Adipocyte (in vitro differentiated cells): ENCODE measurements around the gene FLNC.
A peak's percentile ranks its signal among the peaks of the same experiment; 100 is the strongest.

Experiments used
- DNase-seq: peaks from one replicate; pipeline ENCODE4 v3.0.0-alpha.2; 2015; ENCODE audit warnings: low read depth
- H3K27me3 ChIP-seq: replicated peaks from 2 replicates; pipeline ENCODE4 v1.7.0; 2013; ENCODE audit warnings: mild to moderate bottlenecking, low read length, moderate library complexity; ENCODE audit not compliant: control insufficient read depth, insufficient read depth
- H3K36me3 ChIP-seq: 2 replicates; pipeline ENCODE4 v1.7.0; 2013; ENCODE audit warnings: low read length, mild to moderate bottlenecking, moderate library complexity; ENCODE audit not compliant: control insufficient read depth, insufficient read depth, severe bottlenecking
- H3K4me1 ChIP-seq: 2 replicates; pipeline ENCODE4 v1.7.0; 2013; ENCODE audit warnings: mild to moderate bottlenecking, low read length, moderate library complexity; ENCODE audit not compliant: control insufficient read depth, insufficient read depth
- H3K4me3 ChIP-seq: 2 replicates; pipeline ENCODE4 v1.7.0; 2013; ENCODE audit warnings: mild to moderate bottlenecking, low read length, moderate library complexity
- H3K9ac ChIP-seq: 2 replicates; pipeline ENCODE4 v1.7.0; 2013; ENCODE audit warnings: mild to moderate bottlenecking, low read length, moderate library complexity
- H3K9me3 ChIP-seq: 2 replicates; pipeline ENCODE4 v1.7.0; 2013; ENCODE audit warnings: mild to moderate bottlenecking, low read length, moderate library complexity; ENCODE audit not compliant: control insufficient read depth

The FLNC gene

DNA sequence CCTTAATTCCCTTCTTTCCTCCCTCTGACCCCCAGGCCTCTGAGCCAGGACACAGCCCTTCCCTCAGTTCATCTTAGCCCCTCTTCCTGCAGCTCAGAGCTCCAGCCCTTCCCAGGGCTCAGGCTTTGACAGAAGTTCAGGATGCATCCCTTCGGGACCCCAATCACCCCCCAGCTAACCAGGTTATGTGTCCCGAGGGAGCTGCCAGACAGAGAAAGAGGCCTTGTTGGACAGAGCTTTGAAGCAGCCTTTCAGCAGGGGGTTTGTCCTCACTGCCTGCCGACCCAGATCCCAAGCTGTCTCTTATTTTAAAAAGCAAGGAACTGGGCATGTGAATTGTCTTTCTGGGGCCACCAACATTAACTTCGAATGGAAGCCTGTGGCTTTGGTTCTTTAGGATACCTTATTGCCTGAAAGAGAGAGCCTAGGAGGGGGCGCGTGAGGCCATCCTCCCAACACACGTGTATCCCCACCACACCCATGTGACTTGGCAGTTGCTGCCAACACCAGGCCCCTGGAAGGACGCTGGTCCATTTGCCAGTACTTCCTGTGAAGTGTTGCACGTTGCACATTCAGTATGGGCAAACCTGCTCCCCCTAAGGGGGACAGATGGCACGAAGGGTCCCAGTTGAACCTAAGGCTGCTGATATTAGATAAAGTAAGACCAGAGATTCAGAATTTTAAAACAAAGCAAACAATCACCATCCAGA, 37.6 kb upstream of the FLNC start:
- H3K27me3 ChIP-seq: no peaks in the 10 kb centered on the region
- peak overlapping the region; percentile 60 for H3K9ac ChIP-seq
- H3K4me3 ChIP-seq: peak overlapping the region; percentile 88
- H3K4me1 ChIP-seq: peaks cover 11% of the 10 kb centered on the region
- DNase-seq: no peak
- no peaks in the 10 kb centered on the region for H3K9me3 ChIP-seq
- no peaks in the 10 kb centered on the region for H3K36me3 ChIP-seq

DNA sequence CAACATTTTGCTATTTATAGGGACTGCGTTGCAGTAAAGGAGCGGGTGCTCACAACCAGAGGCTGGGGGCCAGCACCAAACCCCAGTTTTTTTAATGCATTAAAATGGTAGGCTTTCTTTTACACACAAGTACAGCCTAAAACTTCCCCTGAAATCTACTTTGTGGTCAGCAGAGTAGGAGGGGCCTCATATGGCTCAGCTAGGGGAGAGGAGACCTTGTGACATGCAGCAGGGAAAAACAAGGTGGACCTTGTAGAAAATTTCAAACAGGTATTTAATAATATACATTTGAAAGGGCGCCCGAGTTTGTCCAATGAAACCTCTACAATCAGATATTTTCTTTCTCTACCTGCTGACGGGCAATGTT, 37.0 kb upstream of the FLNC start:
- Histone ChIP-seq H3K36me3 (no peaks in the 10 kb centered on the region), H3K4me3 (no peak overlapping the region), H3K9me3 (no peaks in the 10 kb centered on the region), H3K4me1 (peaks cover 11% of the 10 kb centered on the region), H3K27me3 (no peaks in the 10 kb centered on the region), H3K9ac (no peak overlapping the region)
- no peak for DNase-seq

DNA sequence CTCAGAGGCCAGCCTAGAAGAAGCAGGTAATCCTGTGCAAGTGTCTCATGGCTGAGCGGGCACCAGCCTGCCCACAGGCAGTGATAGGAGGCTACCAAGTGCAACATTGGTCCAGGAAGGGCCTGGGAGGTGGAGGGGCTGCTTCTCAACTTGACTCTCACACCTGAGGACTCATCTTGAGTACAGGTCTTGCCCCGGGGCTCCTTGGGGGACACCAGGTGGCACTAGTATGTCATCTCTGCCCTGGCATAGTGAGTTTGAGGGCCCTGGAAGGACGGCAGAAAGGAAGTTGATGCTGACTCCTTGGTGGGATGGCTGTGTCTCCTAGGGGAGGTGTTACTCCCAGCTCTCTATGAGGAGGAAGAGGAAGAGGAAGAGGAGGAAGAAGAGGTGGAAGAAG, 36.2 kb upstream of the FLNC start:
- Histone ChIP-seq H3K36me3 (no peaks in the 10 kb centered on the region), H3K4me1 (peaks cover 11% of the 10 kb centered on the region), H3K9ac (no peak overlapping the region), H3K27me3 (no peaks in the 10 kb centered on the region), H3K4me3 (no peak overlapping the region), H3K9me3 (no peaks in the 10 kb centered on the region)
- no peak for DNase-seq

DNA sequence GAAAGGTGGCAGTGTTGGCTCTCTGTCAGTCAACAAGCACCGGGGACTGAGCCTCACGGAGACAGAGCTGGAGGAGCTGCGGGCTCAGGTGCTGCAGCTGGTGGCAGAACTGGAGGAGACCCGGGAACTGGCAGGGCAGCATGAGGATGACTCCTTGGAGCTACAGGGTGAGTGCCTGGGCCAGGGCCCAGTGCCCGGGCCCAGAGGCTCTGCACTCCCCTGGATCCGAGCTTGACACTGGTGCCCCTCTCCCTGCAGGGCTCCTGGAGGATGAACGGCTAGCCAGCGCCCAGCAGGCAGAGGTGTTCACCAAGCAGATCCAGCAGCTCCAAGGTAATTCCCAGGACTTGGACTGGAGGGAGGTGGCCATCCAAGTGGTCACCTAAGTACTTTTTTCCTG, 35.8 kb upstream of the FLNC start:
- Histone ChIP-seq H3K4me1 (peaks cover 11% of the 10 kb centered on the region), H3K27me3 (no peaks in the 10 kb centered on the region), H3K9ac (no peak overlapping the region), H3K36me3 (no peaks in the 10 kb centered on the region), H3K9me3 (no peaks in the 10 kb centered on the region), H3K4me3 (no peak overlapping the region)
- DNase-seq: no peak

DNA sequence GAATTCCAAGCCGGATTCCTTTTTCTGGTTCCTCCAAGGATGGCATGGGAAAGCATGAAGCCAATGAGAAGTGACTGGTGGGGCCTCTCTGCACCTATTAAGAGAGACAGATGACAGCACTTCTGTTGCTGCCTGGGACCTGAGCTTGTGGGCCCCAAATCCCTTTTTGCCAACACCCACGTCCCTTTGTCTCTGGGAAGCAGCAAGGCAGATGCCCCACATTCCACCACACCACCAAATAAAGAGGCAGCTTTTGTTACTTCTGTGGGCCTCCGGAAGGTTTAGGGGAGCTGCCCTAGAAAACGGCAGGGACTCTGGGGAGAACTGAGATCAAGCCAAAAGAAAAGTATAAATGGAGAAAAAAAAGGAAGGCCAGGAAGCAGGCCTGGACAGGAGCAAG, 35.1 kb upstream of the FLNC start:
- Histone ChIP-seq H3K9me3 (no peaks in the 10 kb centered on the region), H3K9ac (no peak overlapping the region), H3K36me3 (no peaks in the 10 kb centered on the region), H3K27me3 (no peaks in the 10 kb centered on the region), H3K4me3 (no peak overlapping the region), H3K4me1 (peaks cover 11% of the 10 kb centered on the region)
- DNase-seq: no peak

DNA sequence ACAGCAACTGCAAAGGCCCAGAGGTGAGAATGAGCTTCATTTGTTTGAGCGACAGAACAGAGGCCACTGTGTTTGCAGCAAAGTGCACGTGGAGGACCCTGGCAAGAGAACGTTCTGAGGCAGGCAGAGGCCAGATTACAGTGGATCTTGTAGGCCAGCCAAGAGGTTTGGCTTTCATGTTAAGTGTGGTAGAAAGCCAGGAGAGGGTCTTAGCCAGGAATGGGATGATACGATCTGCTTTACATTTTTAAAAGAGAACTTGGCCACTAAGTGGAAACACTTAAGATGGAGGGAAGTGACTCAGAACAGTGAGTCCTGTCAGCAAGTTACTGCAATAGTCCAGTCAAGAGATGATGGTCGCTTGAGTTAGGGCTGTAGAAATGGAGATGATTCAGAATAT, 33.9 kb upstream of the FLNC start:
- H3K4me3 ChIP-seq: no peak overlapping the region
- no peak overlapping the region for H3K9ac ChIP-seq
- H3K36me3 ChIP-seq: peaks cover 3% of the 10 kb centered on the region
- H3K4me1 ChIP-seq: peaks cover 11% of the 10 kb centered on the region
- H3K27me3 ChIP-seq: no peaks in the 10 kb centered on the region
- DNase-seq: peak; percentile 48
- no peaks in the 10 kb centered on the region for H3K9me3 ChIP-seq

DNA sequence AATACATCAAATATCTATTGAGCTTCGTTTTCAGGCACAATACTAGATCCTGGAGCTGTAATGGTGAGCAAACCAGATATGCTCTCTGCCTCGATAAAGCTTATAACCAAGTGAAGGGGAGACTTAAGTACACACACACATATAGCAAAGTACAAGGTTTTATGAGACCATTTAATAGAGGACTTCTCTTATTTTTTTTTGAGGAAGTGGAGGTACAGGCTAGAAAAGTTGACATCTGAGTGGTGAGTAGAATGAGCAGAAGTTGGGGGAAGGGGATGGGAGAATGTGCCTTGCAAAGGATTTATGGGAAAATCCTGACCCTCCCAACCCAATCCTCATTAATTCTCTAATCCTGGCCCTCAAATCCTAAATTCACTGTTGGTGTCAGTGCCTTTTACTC, 30.8 kb upstream of the FLNC start:
- no peak overlapping the region for H3K4me3 ChIP-seq
- no peaks in the 10 kb centered on the region for H3K27me3 ChIP-seq
- no peaks in the 10 kb centered on the region for H3K9me3 ChIP-seq
- DNase-seq: no peak
- H3K9ac ChIP-seq: no peak overlapping the region
- peaks cover 7% of the 10 kb centered on the region for H3K36me3 ChIP-seq
- peaks cover 3% of the 10 kb centered on the region for H3K4me1 ChIP-seq

DNA sequence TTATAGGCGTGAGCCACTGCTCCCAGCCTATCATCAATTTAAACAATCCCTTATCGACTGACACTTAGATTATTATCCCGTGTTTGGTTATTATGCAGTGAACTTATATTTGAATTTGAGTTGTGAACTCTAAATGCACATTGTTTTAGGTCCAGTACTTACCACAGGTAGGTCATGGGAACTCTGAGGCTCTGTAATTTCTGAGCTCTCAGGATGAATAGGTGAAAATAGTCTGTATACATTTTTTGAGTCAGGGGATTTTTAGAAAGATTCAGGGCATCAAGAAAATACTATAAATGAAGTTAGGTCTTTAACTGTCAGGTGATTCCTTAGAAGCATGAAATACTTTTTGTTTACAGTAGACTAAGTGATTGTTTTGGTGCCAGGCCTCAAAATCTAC, 29.6 kb upstream of the FLNC start:
- H3K36me3 ChIP-seq: peaks cover 18% of the 10 kb centered on the region
- H3K9me3 ChIP-seq: no peaks in the 10 kb centered on the region
- no peak for DNase-seq
- H3K4me1 ChIP-seq: peaks cover 3% of the 10 kb centered on the region
- H3K4me3 ChIP-seq: no peak overlapping the region
- no peaks in the 10 kb centered on the region for H3K27me3 ChIP-seq
- H3K9ac ChIP-seq: no peak overlapping the region

DNA sequence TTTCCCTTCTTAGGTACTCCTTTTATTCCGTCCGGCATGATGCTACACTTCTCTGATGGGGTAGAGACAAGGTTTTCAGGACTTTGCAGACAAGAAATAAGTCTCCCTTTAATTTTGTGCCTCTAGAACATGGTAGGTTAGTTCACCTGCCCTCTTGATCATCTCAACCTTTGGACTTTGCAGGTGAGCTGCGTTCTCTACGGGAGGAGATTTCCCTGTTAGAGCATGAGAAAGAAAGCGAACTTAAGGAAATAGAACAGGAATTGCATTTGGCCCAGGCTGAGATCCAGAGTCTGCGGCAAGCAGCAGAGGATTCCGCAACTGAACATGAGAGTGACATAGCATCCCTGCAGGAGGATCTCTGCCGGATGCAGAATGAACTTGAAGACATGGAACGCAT, 29.2 kb upstream of the FLNC start:
- no peak for DNase-seq
- H3K4me3 ChIP-seq: no peak overlapping the region
- H3K36me3 ChIP-seq: peaks cover 23% of the 10 kb centered on the region
- no peak overlapping the region for H3K9ac ChIP-seq
- H3K4me1 ChIP-seq: peaks cover 3% of the 10 kb centered on the region
- H3K27me3 ChIP-seq: no peaks in the 10 kb centered on the region
- H3K9me3 ChIP-seq: no peaks in the 10 kb centered on the region

DNA sequence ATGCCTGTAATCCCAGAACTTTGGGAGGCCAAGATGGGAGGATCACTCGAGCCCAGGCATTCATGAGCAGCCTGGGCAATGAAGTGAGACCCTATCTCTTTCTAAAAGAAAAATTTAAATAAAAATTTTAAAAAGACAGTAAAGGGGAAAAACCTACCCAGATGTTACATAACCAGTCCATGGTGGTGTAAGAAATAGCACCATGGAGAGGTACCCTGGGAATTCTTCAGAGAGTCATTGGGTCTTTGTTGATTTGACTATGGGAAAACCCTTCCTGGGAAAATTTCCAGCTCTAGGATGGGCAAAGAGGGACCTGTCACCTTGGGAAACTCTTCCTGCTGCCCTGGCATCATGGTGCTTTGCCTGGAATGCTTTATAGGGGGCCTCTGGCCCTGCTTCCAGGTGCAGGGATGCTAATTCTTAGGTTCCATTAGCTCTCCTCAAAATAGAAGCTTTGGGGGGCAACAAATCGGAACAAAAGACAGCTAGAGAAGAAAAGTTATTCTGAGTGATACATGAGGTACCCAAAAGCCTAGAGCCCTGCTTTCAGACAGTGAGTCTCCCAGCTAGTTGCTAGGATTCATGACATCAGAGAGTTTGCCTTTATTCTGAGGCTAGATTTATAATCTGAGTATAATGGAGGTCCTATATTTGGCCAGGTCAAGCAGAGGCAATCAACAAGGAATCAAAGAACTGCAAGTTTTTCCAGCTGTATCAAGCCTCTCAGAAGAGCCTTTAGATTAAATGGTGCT, 28.4 kb upstream of the FLNC start:
- DNase-seq: no peak
- Histone ChIP-seq H3K4me3 (no peak overlapping the region), H3K27me3 (no peaks in the 10 kb centered on the region), H3K9ac (no peak overlapping the region), H3K36me3 (peaks cover 28% of the 10 kb centered on the region), H3K4me1 (no peaks in the 10 kb centered on the region), H3K9me3 (no peaks in the 10 kb centered on the region)

DNA sequence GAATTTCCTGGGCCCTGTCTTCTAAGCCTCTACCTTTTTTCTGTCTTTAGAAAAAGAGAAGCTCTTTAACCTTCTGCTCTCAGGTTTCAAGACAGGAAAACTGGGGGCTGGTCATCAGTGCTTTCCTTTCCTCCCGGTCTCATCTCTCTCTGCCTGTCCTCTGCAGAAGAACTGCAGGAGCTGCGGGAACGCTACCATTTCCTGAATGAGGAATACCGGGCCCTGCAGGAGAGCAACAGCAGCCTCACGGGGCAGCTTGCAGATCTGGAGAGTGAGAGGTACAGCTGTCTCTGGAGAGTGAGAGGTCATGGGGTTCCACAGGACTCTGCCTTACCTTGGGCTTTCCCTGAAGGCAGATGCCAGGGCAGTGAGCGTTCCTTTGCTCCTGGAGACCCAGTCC, 25.7 kb upstream of the FLNC start:
- no peak for DNase-seq
- no peaks in the 10 kb centered on the region for H3K4me1 ChIP-seq
- no peak overlapping the region for H3K9ac ChIP-seq
- no peak overlapping the region for H3K4me3 ChIP-seq
- H3K36me3 ChIP-seq: peaks cover 34% of the 10 kb centered on the region
- no peaks in the 10 kb centered on the region for H3K27me3 ChIP-seq
- no peaks in the 10 kb centered on the region for H3K9me3 ChIP-seq
